Suprapubic skin (tissue), 4 donors: ENCODE measurements around the gene TSN. TPM values are rescaled to one million over a fixed set of nuclear protein-coding genes. Genes with fewer than 3 reads are reported as not detected.

ENCODE experiments used
- DNase-seq, 2 donors: peaks; one replicate each; pipeline ENCODE4 v3.0.0-alpha.2; 2019; ENCODE audit warnings: low spot score in 2 of 2
- H3K27ac ChIP-seq: fragments of 200-600 bp; sonication (generic); one replicate; pipeline ENCODE4 v1.5.1; 2019
- H3K27me3 ChIP-seq: fragments of 200-600 bp; sonication (generic); one replicate; pipeline ENCODE4 v1.5.1; 2019
- H3K36me3 ChIP-seq: fragments of 200-600 bp; sonication (generic); one replicate; pipeline ENCODE4 v1.5.1; 2019
- H3K4me1 ChIP-seq: fragments of 200-600 bp; sonication (generic); one replicate; pipeline ENCODE4 v1.5.1; 2019
- H3K4me3 ChIP-seq: fragments of 200-600 bp; sonication (generic); one replicate; pipeline ENCODE4 v1.5.1; 2019; ENCODE audit warnings: mild to moderate bottlenecking
- H3K9me3 ChIP-seq: fragments of 200-600 bp; sonication (generic); one replicate; pipeline ENCODE4 v1.5.1; 2019
- CTCF ChIP-seq, 2 donors: fragments of 200-600 bp in 1 of 2; fragments of 450-650 bp in 1 of 2; sonication (generic) in 1 of 2; IDR thresholded peaks; one replicate each; pipeline ENCODE4 v1.5.1; 2016 to 2019; ENCODE audit warnings: antibody characterized with exemption in 2 of 2, mild to moderate bottlenecking in 1 of 2, moderate library complexity in 1 of 2
- EP300 ChIP-seq: sonication (generic); formaldehyde crosslinking; IDR thresholded peaks from one replicate; pipeline ENCODE4 v1.6.1; 2017; ENCODE audit warnings: antibody characterized with exemption
- POLR2A ChIP-seq, 2 donors: fragments of 450-650 bp; IDR thresholded peaks; one replicate each; pipeline ENCODE4 v1.6.1; 2017; ENCODE audit warnings: antibody characterized with exemption in 2 of 2, mild to moderate bottlenecking in 2 of 2, moderate library complexity in 2 of 2
- POLR2AphosphoS5 ChIP-seq, 3 donors: sonication (generic); formaldehyde crosslinking; IDR thresholded peaks; one replicate each; pipeline ENCODE4 v1.6.1; 2017; ENCODE audit warnings: antibody characterized with exemption in 3 of 3
- WGBS: methylation state at CpG from one replicate; pipeline ENCODE4 v1.1.5; 2018; 5-methylcytosine and 5-hydroxymethylcytosine counted together
- total RNA-seq, 4 donors: library from RNA; depleted of rRNA; stranded (reverse); fragments of >200 nt; gene quantifications; one replicate each; pipeline ENCODE4 v1.1.0, GENCODE V29; 2016

Gene TSN
- total RNA-seq, 4 donors from 2014 or later = 24.1 to 45.2 (median 41.6) TPM

GRCh38 chr2:121736140-121736461, 19.4 kb upstream of the TSN start:
- DNase-seq = no peak
- no peaks in the 10 kb centered on the region for H3K9me3 ChIP-seq
- peaks cover 38% of the 10 kb centered on the region for H3K36me3 ChIP-seq
- TF ChIP-seq POLR2AphosphoS5 (IDR thresholded peaks at IDR 0.05) (no peak), CTCF (IDR thresholded peaks at IDR 0.05) (no peak), EP300 (no peak), POLR2A (IDR thresholded peaks at IDR 0.05) (no peak)
- peaks cover 18% of the 10 kb centered on the region for H3K4me1 ChIP-seq
- WGBS = 0% methylated on average over 8 of the region's 8 CpGs
- peak overlapping the region; percentile 87 for H3K27ac ChIP-seq
- peak overlapping the region; percentile 92 for H3K4me3 ChIP-seq
- H3K27me3 ChIP-seq = no peaks in the 10 kb centered on the region

- peak within 1 kb of the TSS; percentile 87 for H3K27ac ChIP-seq
- TF ChIP-seq EP300 (no peak), CTCF (IDR thresholded peaks at IDR 0.05) (no peak), POLR2A (IDR thresholded peaks at IDR 0.05) (no peak), POLR2AphosphoS5 (IDR thresholded peaks at IDR 0.05) (peak in 1 of 3 donors; percentile 32)
- H3K9me3 ChIP-seq = no peaks in the 10 kb centered on the region
- H3K4me1 ChIP-seq = peaks cover 18% of the 10 kb centered on the region
- under 1% methylated on average over 62 of the region's 93 CpGs for WGBS
- no peaks in the 10 kb centered on the region for H3K27me3 ChIP-seq
- H3K4me3 ChIP-seq = peak within 1 kb of the TSS; percentile 92
- peaks cover 32% of the 10 kb centered on the region for H3K36me3 ChIP-seq
- DNase-seq = peak; percentile 100
Observed at GRCh38 chr2:121736462-121737336, 18.8 kb upstream of the TSN start, which contains the start of gene NIFK. Gene NIFK (minus strand): TSS chr2:121736875. CDS start chr2:121736850, 25 bp downstream.

GRCh38 chr2:121740973-121741372, 14.5 kb upstream of the TSN start:
- no peak for DNase-seq
- WGBS = 61% methylated on average over 4 of the region's 6 CpGs
- Histone ChIP-seq H3K4me3 (no peak overlapping the region), H3K4me1 (peaks cover 2% of the 10 kb centered on the region), H3K27me3 (no peaks in the 10 kb centered on the region), H3K9me3 (no peaks in the 10 kb centered on the region), H3K27ac (no peak overlapping the region), H3K36me3 (no peaks in the 10 kb centered on the region)
- TF ChIP-seq POLR2A (IDR thresholded peaks at IDR 0.05) (no peak), POLR2AphosphoS5 (IDR thresholded peaks at IDR 0.05) (no peak), CTCF (IDR thresholded peaks at IDR 0.05) (no peak), EP300 (no peak)

- Histone ChIP-seq H3K4me1 (no peaks in the 10 kb centered on the region), H3K4me3 (no peak overlapping the region), H3K27me3 (no peaks in the 10 kb centered on the region), H3K9me3 (no peaks in the 10 kb centered on the region), H3K36me3 (no peaks in the 10 kb centered on the region), H3K27ac (no peak overlapping the region)
- TF ChIP-seq EP300 (no peak), POLR2A (IDR thresholded peaks at IDR 0.05) (no peak)
- 84% methylated on average over 3 of the region's 3 CpGs for WGBS
- no peak for DNase-seq
Observed at GRCh38 chr2:121741450-121741849, 14.0 kb upstream of the TSN start.

- 78% methylated on average over 6 of the region's 6 CpGs for WGBS
Observed at GRCh38 chr2:121746071-121746578, 9.3 kb upstream of the TSN start.

More at GRCh38 chr2:121746071-121746578, 9.3 kb upstream of the TSN start:
- Histone ChIP-seq H3K36me3 (no peaks in the 10 kb centered on the region), H3K4me1 (no peaks in the 10 kb centered on the region), H3K27ac (no peak overlapping the region), H3K9me3 (no peaks in the 10 kb centered on the region), H3K4me3 (no peak overlapping the region), H3K27me3 (no peaks in the 10 kb centered on the region)
- TF ChIP-seq CTCF (IDR thresholded peaks at IDR 0.05) (no peak), EP300 (no peak), POLR2A (IDR thresholded peaks at IDR 0.05) (no peak), POLR2AphosphoS5 (IDR thresholded peaks at IDR 0.05) (no peak)
- DNase-seq = no peak
